Suppressor macrophage treated with lipopolysaccharide for 4 hours (primary cell): ENCODE data around the gene SEZ6.

Experiments
- DNase-seq: peaks from one replicate; pipeline ENCODE4 v3.0.0-alpha.2; 2020

Gene SEZ6

DNA sequence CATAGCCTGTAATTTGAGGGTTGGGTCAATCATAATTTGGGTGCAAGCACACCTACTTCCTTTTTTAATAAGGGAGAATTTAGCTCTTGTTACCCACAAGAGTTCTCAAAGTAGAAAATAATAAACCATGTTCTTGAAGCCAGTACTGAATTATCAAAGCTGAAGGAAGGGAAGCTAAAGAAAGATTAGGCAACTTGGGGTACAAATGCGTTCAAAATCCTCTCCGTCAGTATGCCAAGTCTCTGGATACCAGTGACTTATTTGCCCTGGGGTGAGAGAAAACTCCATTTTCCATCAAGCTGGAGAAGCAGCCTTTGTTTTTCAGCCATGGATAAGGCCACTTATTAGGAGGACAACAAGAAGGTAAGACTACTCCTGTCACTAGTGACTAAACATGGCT is 79.5 kb downstream of the SEZ6 start:
- no peak for DNase-seq

DNA sequence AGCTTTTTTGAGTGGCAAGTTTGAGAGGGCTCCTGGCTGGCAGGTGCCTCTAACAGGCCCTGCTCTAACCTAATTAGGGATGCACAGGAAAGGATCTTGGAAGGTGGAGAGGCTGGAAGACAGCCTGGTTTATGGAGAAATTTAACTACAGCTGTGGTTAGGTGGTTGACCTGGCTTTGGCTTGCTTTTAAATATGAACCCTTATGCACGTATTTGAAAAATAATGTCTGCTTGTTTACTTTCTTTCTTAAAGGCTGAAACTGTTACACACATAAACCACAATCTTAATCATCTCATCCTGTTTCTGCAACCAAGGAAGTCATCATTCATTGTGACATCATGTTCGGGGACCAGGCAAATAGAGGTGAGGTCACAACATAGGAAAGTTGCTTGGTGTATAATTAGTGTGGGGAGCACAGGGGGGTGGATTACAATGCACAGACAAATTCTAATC is 79.9 kb downstream of the SEZ6 start:
- DNase-seq, result peak; percentile 87

DNA sequence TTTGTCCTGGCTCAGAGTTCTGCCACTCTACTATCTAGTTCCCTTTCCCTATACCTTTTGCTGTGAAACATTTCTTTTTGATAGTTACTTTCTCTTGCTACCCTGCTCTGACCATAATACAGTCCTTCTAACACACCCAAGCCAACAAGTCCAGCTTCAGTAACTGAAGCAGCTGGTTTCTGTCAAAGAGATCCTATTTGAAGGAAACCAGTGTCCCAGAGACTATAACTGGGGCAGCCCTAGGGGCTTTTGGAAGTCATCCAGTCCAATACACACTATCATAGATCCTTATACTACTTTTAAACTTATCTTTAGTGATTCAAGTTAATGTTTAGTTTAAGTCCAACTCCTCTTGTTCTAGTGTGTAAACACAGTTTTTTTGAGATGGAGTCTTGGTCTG is 85.6 kb downstream of the SEZ6 start:
- DNase-seq, result no peak

DNA sequence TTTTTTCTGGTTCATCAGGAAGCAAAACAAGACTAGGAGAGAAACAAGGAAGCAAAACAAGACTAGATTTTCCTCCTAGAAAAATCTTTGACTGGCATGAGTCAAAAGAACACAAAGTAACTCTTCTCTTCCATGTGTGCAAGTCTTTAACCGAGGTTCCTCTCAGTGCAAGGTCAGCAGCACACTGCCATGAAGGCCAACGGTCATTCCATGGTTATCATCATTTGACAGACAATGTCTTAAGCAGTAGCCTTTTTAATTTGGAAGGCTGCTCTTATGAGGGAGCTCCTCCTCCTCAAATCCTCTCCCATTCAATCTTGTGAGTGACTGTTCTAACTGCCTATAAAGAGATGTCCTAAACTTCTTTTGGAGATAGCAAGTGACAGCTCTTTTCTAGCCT is 87.5 kb downstream of the SEZ6 start:
- DNase-seq, result no peak

DNA sequence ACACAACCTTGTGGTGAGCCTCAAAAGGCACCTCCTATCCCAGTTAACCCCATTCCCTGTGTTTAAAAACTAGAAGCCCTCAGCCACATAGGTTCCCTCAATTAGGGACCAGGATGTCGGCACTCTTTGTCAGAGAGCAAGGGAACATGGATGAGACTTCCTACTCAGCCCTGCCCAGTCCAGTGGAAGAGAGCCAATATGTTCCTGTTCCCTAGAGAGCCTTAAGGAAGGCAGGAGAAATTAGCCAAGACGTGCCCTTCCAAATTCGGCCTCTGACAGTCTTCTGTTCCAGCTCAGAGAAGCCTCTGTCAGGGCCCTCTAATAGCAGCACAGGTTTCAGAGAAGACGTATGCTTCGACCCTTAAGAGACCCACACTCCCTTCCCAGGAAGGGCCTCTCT is 88.4 kb downstream of the SEZ6 start:
- DNase-seq, result no peak

DNA sequence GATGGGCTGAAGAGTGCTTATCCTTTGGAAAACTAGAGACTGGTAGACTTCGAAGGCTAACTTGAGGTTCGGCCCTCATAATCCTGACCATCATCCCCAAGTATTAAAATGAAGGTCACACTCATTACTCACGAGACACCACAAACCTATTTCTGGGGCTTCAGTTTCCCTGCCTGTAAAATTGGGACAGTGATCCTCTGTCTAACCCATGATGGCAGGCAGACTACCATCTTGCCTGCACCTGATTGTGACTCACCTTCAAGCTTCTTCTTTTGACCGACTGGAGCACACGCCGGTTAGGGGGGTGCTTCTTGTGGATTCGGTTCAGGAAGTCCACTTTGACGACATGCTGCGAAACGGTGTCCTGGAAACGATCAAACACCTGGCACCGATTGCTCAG is 88.8 kb downstream of the SEZ6 start:
- no peak for DNase-seq

DNA sequence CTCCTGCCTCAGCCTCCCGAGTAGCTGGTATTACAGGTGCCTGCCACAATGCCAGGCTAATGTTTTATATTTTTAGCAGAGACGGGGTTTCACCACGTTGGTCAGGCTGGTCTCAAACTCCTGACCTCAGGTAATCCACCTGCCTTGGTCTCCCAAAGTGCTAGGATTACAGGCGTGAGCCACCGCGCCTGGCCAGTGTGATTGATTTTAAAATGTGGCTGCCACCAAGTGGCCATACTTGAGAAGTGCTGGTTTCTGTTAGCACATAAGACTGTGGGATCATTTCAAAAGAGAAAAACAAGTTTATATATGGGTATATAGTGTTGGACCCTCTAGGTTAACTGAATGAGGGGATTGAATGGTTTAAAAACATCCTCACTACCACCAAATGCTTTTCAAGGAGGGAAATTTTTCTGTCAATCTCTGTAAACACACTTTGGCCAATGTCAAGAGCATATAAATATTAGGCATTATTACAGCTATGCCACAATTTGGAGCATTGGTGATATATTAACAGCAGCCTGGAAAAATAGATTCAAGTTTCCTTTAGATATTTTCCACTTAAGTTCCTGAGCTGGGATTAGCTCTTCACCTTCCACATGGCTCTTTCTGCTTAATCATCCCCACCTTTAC is 89.4 kb downstream of the SEZ6 start:
- peak; percentile 45 for DNase-seq

DNA sequence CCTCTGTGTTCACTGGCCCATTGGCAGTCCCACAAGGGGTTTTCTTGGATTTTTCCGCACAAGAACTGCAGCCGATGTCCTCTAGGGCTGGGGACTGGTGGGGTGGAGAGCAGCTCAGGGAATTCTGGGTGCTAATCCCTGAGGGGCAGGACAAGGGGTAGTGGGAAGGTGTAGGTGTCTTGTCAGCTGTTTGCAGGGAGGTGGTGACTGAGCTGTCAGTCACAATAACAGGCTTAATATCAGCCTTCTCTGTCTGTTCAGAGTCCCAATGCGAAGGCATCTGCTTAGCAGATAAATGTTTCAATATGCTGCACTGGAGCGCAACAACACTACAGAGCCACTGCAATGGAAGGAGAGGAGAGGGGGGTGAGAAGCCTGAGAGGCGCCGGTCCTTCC is 92.9 kb downstream of the SEZ6 start:
- DNase-seq, result no peak

DNA sequence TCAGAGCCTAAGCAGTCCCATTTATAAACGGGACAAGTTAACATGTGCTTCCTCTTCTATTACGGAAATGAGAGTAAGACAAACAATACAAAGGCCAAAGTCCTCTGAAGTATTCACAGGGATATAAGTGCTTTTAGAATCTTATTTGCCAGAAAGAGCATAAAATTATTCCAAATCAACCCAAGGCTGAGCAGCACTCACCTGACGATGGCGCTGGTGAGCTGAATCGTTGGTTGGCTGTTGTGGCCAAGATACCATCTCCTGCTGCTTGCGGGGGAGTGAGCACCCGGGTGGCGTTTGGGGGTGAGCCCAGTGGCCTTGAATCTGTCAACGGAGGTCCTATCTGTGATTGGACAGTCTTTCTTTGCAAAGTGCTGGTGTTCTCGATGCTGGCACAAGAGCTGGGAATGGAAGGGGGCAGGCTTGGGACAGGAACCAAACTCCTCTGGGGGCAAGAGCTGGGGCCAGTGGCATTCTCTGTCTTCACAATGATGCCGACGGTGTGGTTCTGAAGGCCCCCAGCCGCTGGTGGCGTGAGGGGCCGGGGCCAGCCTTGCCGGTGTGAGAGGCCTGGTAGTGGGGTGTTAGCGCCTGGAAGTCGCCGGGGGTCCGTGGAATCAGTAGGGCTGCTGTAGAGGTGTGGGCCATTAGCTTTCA is 93.4 kb downstream of the SEZ6 start:
- DNase-seq, result no peak

DNA sequence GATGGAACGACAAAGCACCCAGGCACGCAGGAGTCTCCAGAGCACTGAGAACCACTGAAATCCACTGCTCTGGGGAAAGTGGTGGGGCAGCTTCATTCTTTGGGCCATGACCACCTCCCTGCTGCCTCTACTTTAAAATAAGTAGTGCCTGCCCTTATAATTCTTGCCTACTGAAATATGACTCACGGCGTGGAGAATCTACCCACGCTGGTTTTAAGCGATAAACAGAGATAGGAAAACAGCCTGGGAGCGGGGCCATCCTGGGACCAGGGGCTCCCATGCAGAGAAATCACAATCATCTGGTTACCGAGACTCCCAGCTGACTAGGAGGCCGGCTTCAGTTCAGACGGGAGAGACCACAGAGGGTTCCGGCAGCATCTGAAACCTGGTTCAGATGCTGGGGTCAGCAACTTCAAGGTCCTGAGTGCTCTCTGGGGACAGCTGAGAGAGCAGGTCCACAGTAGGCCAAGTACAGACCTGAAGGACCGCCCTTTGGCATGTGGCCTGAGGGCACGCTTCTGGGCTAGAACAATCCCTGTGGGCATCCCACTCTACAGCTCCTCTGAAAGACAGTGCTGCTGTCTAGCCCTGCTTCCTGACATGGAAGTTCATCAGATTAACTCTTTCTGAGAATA is 94.3 kb downstream of the SEZ6 start:
- DNase-seq, result no peak

DNA sequence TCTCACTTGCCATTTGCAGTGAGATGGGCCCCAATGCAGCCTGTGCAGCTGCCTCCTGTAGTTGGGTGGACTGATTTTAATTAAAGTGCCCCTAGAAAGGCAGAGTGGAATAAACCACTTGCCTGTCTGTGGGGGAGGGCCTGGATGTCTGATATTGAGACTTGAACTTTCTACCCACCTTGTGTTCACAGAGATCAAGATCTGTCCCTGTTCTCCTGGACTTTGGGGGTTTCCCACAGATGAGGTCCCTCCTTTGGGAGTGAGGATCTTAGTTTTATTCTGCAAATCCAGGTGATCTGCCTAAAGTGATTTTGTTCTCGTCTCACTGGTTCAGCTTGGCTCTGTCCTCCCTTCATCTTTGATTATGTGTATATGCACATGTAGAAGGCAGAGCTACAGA is 95.3 kb downstream of the SEZ6 start:
- DNase-seq, result no peak

DNA sequence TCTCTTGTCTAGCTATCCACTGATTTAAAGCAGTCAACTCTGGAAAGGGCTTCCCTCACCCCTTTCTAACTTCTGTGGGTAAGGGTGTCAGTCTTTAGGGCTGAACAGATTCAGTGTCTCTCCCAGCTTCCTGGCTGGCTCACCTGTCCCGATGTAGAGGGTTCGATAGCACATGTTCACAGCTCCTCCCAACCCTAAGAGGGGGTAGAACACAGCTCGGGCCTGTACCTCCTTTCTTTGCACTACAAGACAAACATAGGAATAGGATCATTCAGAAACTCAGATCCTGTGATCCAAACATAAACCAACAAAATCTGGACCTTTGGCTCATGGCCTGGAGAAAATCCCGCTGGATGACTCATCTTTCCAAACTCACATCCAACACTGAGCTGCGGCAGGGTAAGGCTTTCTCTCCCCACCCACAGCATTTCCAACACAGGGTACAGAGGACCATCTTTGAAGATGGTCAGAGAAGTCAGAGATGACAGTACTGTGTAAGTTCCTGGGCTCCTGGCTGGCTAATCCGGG is 97.1 kb downstream of the SEZ6 start:
- no peak for DNase-seq

DNA sequence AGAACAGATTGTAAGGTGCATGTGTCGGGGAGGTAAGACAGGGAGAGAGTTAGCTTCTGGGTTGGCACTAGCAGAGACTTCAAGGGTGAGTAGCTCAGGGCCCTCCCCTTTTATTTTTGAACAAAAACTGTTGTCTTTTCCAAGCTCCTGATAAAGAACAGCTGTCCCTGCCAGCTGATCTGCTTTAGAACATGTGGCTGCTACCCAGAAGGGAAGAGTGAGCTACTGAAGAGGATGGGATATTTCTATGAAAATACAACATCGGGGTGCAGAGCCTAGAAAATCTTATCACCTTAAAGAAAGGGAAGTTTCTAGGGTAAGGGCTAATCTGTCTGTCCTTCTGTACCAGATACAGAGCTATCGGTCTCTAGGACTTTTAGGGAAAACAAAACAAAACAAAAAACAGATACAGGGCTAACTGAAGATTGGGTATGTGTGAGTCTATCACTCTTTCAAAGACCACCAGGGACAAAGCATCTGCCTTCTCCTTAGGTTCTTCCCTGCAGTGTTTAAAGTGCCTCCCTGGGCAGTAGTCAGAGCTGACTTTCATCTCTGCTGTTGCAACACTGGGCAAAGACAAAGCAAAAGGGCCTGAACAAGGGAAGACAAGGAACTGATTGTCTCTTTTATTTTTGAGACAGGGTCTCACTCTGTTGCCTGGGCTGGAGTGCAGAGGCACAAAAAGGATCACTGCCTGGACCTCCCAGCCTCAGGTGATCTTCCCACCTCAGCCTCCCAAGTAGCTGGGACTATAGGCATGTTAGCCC is 97.9 kb downstream of the SEZ6 start:
- DNase-seq, result no peak

DNA sequence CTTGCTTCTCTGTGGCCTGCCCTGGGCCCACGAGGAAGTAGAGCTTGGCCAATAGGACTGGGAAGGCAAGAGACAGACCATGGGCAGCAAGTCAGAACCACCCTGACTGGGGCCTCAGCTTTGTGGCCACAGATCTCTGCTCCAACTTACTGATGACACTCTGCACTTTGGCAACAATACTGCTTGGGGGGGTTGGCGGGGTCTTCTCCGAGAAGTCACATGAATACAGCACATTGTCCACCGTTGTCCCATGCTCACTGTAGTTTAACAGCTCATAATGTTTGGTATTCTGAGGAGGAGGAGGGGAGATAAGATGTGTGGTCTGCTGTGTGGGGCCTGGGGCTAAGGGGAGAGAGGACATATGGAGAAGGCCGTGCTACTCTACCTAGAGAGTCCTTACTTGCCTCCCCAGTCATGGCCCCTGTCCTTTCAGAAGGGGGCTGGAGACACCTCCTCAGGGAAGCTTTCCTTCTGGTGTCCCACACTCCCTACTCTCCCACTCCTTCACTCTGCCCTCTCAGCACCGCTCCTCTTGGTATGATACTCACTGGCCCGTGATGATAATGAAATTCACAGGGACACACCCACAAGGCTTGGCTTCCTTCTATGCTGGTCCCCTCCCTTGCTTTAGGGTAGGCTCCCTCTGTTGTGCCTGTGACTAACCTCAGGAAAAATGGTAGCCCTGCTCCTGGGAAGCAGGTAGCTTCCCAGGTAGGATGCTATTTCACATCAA is 99.0 kb downstream of the SEZ6 start:
- DNase-seq, result no peak

DNA sequence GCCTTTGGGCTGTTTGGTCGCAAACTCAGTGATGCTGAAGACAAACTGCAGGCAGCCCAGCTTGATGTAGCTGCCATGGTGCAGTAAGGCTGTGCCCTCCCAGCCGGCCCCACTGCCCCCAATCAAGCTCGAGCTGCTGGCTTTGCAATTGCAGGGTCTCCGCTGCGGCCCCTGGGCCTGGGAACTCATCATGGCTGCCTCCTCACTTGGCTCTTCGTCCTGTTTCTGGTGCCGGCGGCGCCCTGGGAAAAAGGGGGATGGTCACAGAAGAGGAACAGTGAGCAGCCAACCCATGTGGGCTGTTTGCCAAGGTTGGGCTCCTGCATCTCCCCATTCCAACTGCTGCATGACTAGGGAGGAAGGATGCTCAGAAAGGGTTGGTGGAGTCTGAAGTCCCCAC is 99.6 kb downstream of the SEZ6 start:
- DNase-seq, result no peak
